IPS-11a (cell line): ENCODE results near the gene EPO.

Source experiments
- H3K4me3 ChIP-seq: one replicate; pipeline ENCODE4 v1.5.1; 2013; ENCODE audit warnings: low read depth, low read length, control low read depth

Gene EPO

DNA sequence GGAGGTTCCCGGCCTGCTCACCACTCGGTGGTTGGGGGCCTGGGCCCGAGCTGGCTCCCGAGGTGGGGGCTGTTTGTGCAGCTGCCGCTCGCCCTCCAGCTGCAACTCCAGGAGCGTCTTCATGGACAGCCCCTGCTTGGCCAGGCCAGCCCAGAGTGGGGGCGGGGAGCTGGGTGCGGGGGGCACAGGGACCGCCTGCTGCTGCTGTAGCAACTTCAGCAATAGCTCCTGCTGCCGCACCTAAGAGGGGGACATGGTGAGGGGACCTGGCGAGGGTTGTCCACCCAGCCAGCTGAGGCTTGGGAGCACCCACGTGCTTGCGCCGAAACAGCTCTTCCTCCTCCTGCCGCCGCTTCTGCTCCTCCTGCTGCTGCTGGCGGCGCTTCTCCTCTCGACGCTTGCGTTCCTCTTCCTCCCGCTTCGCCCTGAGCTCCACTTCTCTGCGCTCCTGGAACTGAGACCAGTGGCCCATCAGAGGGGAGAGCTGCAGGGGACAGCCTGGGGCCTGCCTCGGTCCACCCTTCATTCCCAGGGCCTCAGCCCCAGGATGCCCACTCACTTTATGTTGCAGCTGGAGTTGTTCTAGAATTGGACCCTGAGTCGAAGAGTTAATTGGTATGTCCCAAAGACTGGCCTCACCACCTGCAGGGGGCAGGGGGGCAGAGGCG lies 37.1 kb upstream of the EPO start:
- H3K4me3 ChIP-seq, result no peak overlapping the region

DNA sequence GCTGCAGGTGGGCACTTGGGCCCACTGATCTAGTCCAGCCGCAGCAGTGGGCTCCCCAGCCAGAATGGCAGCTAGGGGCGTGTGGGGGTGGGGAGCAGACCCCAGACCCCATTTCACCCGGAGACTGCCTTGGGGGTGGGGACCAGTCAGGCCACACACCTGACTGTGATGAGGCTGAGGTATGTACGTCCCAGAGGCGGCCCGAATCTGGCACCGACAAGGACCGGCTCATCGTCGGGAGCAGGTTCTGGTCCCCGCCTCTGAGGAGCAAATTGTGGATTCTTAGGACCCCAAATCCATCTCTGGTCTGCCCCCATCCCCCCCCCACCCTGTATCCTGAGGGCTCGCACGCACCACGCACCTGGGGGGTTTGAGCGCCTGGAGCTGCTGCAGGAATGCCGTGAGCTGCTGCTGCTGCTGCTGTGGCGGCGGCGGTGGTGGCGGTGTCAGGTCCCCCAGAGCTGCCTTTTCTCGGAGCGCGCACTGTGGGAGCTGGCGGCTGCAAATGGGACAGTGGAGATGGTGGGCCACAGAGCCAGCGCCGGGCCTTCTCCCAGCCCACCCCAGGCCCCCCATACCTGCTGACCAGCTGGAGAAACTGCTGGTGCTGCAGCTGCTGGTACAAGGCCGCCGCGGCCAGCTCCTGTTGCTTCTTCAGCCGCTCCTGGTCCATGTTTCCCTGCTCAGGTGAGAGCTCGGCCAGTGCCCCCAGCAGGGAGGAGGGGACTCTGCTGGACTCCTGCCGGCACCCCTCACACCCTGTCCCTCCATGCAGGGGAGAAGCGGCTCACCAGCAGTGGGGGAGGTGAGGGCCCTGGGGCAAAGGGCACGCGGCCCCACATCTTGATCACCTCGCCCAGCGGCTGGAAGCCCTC lies 36.4 kb upstream of the EPO start:
- no peak overlapping the region for H3K4me3 ChIP-seq

DNA sequence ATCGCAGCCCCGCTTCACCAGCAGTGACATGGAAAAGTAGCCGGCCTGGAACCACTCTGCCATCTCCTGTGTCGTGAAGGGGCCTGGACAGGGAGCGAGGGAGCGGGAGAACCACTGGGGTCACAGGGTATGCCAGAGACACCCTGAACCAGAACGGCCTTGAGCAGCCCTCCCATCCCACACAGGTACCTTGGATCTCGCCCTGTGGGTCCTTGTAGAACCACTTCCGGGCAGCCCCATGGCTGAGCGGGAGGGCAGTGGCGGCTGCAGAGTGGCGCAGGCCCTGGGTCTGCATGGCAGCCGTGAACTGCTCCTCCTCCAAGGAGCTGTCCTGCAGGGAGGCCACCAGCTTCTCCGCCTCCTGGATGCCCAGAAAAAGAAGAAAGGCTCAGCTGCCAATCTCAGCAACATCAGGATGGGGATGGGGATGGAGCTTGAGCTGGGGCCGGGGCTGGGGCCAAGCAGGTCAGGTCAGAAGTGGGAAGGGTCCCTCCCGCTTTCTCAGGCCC lies 35.7 kb upstream of the EPO start:
- no peak overlapping the region for H3K4me3 ChIP-seq

DNA sequence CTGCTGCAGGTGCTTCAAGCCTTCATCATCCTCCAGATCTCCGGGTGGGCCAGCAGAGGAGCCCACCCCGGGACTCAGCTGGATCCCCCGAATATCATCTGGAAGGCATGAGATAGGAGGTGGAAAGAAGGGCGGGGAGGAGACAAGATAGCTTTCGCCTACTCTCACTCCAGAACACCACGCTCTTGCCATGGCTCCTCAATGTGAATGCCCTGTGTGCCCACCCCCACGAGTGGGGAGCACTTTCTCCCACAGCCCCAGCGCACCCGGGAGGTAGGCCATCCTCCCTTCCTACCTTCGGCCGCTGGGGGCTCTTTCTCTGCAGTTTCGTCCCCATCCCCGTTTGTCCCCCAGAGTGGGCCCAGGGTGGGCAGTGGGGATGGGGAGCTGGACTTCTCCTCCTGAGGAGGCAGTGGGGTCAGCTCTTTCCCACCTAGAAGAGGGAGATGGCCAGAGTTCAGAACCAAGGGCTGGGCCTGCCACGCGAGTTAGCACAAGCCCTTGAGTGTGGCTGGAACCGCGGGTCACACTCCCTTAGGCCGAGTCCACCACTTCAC lies 35.1 kb upstream of the EPO start:
- no peak overlapping the region for H3K4me3 ChIP-seq

DNA sequence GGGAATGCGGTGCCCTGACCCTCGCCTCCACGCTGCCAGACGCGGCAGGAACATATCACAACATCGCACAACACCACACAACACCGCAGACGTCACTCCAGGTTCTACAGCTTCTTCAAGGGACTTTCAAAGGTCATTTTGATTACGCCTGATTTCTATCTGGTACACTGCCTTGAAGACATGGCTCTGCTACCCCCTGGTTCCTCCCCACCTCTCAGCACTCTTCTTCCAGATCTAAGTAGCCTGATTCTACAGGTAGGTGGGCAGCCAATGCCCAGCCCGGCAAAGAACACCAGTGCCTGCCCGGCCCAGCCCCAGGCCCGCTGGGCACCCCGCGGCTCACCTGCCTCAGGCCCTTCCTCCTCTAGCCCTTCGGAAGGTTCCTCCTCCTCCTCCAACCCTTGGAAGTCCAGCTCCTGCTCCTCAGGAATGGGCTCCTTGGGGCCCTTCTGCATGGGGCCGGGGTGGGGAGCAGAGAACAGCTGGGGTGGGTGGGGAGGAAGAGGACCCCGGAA lies 34.6 kb upstream of the EPO start:
- no peak overlapping the region for H3K4me3 ChIP-seq

DNA sequence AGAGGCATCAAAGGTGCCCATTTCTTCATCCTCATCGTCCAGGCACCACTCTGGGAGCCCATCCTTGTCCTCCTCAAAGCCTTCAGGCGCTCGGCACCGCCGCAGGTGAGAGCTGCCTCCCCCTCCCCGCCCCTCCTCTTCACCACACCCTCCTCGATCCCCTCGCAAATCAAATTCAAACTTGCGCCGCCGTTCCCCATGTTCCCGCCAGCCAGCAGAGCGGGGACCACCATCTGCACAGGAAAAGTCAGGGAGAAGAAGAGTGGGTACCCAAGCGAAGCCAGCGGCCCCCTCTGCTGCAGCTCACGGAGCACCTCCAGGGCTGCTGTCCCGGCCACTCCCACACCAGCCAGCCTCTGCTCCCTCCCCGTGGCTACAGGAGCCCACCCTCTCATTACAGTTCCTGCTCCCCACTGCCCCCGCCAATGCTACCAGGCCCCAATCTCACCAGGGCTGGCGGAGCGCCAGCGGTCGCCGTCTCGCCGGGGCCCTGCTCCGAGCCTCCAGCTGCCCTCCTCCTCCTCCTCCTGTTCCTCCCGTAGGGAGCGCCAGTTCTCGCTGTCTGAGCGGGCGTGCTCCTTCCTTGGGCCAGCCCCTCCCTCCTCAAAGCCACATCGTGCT lies 34.0 kb upstream of the EPO start:
- no peak overlapping the region for H3K4me3 ChIP-seq

DNA sequence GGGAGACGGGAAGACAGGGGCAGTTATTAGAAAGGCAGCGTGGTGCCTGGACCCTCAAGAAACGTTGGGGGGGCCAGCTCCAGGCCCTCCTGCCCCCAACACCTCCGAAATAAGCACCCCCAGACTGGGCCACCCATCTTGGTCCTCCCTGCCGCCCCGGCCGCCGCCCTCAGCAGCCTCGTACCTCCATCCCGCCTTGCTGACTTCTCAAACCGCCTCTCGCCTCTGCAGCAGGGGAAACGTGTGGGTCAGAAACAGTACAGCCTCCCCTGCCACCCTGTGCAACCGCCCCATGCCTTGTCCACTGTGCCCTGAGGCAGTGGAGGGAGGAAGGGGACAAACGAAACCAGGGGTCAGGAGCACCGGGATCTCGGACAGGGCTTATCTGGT lies 33.5 kb upstream of the EPO start:
- H3K4me3 ChIP-seq, result no peak overlapping the region

DNA sequence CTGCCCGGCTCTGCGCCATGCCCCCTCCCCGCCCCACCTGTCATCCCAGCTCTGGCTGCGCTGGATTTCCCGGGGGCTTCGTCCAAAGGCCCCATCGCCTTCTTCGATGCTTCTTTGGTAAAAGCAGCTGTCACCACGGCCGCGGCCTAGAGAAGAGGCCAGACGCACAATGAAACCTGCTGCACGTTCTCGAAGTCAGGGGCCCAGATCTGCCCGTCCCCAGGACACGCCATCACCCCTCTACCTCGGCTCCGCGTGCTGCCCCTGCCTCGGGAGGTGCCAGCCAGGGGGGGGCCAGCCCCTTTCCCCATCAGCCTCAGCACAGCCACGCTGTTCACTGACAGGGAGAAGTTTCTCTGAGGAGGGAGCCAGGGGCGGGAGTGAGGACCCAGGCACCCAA lies 33.0 kb upstream of the EPO start:
- H3K4me3 ChIP-seq, result no peak overlapping the region

DNA sequence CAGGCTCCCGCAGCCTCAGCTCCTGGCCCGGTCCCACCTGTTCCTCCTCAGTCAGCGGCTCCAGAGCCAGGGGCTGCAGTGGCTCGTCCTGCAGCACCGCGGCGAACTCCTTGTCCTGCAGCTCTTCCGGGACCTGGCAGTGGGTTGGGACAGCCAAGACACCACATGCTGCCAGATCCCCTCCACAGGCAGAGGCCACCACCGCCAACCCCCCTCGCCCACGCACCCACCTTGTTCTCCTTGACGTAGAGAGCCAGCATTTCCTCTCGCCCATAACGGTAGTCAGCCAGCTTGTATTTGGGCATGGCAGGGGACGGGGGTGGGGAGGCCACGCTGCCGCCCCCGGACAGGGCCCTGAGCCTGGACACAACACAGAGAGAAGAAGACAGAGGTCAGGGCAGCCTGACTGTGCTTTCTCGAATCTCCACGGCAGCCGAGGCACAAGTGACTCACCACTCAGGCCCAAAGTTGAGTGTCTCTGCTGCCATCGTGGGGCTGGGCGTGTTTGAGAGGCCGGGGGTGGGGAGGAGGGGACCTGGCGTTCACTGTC lies 32.4 kb upstream of the EPO start:
- no peak overlapping the region for H3K4me3 ChIP-seq

DNA sequence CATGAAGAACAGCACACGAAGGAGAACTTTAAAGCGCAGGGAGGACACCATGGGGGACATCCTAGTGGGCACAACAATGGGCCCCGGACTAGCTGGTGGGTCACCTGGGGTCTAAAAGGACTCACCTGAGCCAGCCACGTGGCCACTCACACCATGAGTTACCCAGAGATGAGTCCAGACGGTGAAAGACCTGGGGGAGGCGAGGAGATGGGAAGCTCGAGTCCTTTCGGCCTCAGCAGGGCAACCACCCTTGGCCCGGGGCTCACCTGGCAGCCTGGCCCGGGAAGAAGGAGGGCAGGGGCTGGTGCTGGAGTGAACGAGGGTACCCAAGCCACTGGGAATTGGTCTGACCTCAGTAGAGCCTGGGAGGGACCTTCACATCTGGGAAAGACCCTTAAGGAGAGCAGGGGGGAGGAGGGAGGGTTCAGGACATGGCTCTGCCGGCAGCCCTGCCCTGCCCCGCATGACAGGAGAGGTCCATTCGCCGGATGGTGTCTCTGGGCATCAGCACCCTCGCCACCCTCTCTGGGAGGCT lies 31.9 kb upstream of the EPO start:
- no peak overlapping the region for H3K4me3 ChIP-seq

DNA sequence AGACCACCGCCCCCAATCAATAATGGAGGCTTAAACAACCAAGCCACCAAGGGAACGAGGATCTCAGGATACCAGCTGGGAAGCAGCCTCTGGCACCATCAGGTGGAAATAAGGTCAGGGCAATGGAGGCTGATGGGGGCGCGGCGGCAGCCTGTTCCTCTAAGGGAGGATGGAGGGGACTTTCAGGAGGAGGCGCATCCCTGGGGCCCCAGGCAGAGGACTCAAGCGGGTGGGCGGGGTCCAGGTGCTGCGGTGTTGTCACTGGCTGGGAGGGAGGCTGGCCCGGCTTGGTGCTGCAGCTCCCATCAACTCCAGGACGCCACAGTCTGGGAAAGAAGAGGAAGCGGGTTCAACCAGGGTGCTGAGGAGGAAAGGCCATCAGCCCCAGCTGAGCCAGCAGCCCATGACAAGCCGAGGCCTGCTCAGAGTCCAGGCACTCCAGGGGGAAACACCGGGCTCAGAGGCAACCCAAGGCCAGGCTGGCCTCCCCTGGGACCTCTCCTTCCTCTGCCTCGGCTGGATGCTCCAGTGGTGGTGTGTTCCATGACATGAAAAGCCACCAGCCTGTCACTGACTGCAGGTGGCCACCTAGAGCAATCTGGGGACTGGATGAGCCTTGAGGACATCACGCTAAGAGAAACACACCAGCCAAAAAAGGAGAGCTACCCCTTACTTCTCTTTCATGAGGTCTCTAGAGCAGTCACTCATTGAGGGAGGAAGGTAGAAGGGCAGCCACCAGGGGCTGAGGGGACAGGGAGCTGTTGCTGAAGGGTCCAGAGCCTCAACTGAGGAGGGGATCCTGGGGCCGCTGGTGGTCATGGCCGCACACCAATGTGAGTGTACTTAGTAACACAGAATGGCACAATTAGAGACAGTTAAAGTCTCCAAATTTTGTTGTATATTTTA lies 30.8 kb upstream of the EPO start:
- no peak overlapping the region for H3K4me3 ChIP-seq

DNA sequence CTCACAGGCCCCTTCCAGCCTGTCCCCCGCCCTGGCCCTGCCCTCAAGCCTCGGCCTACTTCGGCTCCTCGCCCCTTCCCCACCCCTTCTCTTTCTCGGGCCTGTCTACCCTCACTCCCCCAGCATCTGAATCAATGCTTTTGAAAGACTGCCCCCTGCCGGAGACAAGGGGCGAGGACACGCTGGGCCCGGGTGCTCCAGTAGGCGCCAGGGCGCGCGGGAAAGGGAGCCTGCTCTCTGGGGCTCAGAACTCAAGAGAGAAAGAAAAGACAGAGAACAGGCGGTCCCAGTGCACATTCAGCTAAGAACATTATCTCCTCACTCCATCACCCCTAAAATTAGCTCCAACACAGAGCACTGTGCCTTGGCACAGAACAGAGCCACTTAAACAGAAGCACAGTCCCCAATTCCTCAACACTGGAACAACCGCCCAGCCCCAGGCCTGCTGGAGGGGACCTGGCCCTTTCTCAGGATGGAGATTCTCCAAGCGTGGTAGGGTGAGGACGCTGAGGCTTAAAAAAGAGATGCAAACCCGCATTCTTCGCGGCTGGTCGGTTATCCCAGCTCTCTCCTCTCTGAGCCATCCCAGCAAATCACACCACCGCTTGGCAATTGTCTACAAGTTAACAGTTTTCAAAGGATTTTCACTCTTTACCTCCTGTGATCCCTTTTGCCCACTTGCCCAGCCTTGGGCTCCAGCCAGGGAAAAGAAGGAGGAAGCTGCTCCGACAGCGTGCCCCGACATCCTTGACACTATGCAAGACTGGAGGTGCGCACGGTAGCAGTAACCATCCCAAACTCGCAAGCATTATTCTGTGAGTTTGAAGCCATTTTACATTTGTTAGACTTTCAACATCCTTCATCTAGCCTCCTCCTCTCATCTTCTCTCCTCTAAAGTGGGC lies 28.3 kb upstream of the EPO start:
- peak overlapping the region; percentile 83 for H3K4me3 ChIP-seq

DNA sequence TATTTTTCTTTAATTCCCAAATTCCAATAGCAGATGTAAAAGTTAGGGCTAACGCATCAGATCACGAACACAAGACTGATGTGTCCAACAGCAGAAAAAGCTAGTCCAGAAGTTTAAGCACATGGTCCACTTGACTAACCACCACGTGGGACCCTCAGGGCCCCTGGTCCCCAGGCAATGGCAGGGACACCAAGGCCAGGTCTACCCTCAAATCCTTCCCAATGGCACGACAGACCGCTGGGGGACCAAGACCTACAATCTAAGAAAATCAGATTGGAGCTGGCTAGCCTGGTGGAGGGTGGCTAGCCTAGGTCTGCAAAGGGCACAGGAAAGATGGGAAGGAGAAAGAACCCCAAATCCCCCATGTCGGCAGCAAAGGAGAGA lies 27.7 kb upstream of the EPO start:
- peak overlapping the region; percentile 83 for H3K4me3 ChIP-seq

DNA sequence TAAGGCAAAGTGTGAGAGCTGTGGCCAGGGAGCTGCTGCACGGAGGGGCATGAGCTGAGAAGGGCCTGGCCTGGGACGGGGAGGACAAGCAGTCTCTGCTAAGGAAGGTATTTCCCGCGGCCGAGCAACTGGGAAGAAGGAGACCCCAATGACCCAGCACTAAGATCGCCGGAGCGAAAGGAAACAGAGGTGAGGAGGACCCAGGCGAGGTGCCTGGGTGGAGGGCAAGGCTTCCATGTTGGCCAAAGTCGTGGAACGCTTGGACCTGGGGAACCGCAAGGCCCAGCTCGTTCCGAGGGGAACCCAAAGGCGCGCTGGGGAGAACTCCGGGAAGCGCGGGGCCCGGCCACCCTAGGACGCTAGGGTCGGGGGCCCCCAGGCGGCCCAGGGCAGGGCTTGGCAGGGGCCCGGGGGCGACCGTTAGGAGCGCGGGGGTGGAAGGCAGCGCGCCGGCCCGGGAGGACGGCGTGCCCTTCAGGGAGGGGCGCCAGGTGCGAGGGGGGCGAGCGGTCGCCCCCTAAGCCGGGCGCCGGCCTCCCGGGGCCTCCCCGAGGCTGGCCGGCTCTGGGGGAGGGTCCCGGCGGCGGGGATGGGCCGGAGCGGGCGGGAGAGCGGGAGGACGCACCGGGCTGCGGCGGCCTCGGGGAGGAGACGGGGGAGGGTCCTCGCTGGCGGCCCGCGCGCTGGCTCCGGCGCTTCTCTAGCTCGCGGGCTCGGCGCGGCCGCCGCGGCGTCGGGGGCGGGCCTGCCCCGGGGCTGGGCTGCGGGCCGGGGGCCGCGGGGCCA lies 26.8 kb upstream of the EPO start:
- H3K4me3 ChIP-seq, result peak overlapping the region; percentile 83

DNA sequence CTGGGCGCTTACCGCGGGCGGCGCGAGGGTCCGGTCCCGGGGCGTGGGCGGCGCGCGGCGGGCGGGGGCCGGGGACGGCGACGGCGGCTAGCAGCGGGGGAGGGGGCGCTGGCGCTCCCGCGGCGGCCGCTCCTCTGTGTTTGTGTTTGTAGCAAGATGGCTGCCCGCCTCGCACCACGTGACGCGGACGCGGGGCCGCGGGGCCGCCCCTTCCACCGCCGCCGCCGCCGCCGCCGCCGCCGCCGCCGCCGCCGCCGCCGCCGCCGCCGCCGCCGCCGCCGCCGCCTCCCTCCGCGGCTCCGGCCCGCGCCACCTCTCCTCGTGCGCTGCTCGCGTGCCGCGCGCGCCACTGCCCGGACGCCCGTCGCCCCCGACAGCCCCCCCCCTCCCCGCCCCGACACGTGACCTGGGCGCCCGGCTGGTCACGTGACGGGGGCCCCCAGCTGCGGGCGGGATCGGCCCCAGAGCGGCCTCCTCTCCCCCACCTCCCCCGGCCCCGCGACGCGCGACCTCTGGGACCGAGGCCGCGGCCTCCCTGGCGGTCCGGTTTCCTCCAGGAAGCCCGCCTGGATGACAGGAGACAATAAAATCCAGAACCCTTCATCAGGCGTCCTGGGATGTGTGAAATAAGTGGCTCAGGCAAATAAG lies 26.0 kb upstream of the EPO start, which contains the start of gene GIGYF1:
TSS of gene GIGYF1 (minus strand) at position 153 of the 648 bp plus-strand sequence. CDS start 6,012 bp downstream, outside the sequence.
- peak within 1 kb of the TSS; percentile 83 for H3K4me3 ChIP-seq

DNA sequence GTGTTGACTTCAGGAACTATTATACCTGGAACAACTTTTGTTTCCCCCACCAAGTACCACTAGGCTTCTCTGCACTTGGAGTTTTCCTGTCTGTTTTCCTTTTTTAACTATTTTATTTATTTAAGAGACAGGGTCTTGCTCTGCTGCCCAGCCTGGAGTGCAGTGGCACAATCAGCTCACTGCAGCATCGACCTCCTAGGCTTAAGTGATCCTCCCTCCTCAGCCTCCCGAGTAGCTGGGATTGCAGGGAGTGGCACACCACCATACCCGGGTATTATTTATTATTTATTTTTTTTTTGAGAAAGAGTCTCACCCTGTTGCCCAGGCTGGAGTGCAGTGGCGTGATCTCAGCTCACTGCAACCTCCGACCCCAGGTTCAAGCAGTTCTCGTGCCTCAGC lies 24.1 kb upstream of the EPO start:
- no peak overlapping the region for H3K4me3 ChIP-seq

DNA sequence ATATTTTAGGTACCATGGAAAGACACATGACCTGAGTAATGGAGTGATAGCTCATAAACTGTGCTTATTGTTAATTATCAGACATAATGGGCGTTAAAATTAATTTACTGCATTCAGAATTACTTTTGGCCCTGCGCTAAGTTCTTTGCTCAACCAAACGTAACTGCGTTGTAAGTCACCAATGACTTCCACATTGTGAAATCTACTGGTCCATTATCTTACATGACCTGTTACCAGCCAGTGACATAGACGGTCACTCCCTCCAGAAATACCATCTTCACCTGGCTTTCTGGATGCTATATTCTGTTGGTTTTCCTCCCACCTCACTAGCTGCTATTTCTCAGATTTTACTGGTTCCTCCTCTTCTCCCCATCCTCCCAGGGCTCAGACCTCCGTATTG lies 21.2 kb upstream of the EPO start:
- H3K4me3 ChIP-seq, result no peak overlapping the region
